CD14-positive monocyte (primary cell): ENCODE data around the gene SGMS1. TPM values are rescaled to one million over a fixed set of nuclear protein-coding genes. Genes with fewer than 3 reads are reported as not detected.

ENCODE experiments used
- DNase-seq, 3 donors: peaks; one replicate each; pipeline ENCODE4 v3.0.0-alpha.2; 2011 to 2022
- H2AFZ ChIP-seq: 2 replicates; pipeline ENCODE4 v1.6.0; 2012; ENCODE audit warnings: mild to moderate bottlenecking, low read depth, low read length, inconsistent platforms; ENCODE audit not compliant: insufficient read depth, poor library complexity, severe bottlenecking
- H3K27ac ChIP-seq, 2 donors: 1 replicate in 1 of 2; 2 replicates in 1 of 2; pipeline ENCODE4 v1.5.1; 2012 to 2013; ENCODE audit warnings: low read length in 2 of 2, control low read depth in 1 of 2, inconsistent platforms in 1 of 2, low read depth in 1 of 2, mild to moderate bottlenecking in 1 of 2
- H3K27me3 ChIP-seq, 2 donors: one replicate each; pipeline versions ENCODE4 v1.6.0 to v1.6.1; 2011 to 2013; ENCODE audit warnings: low read length in 2 of 2; ENCODE audit not compliant: control insufficient read depth in 2 of 2, insufficient read depth in 2 of 2
- H3K36me3 ChIP-seq, 2 donors: replicated peaks in 1 of 2; 1 replicate in 1 of 2; 2 replicates in 1 of 2; pipeline versions ENCODE4 v1.5.1 to v1.6.1; 2012 to 2013; ENCODE audit warnings: low read length in 2 of 2, control low read depth in 1 of 2, inconsistent platforms in 1 of 2, mild to moderate bottlenecking in 1 of 2; ENCODE audit not compliant: insufficient read depth in 2 of 2, control insufficient read depth in 1 of 2
- H3K4me1 ChIP-seq, 2 donors: 1 replicate in 1 of 2; 2 replicates in 1 of 2; pipeline versions ENCODE4 v1.5.1 to v1.6.1; 2012 to 2013; ENCODE audit warnings: low read length in 2 of 2, control low read depth in 1 of 2, inconsistent platforms in 1 of 2, mild to moderate bottlenecking in 1 of 2, moderate library complexity in 1 of 2; ENCODE audit not compliant: insufficient read depth in 2 of 2, control insufficient read depth in 1 of 2
- H3K4me2 ChIP-seq: replicated peaks from 2 replicates; pipeline ENCODE3; 2012; ENCODE audit warnings: low read length, moderate library complexity, mild to moderate bottlenecking; ENCODE audit not compliant: poor library complexity, severe bottlenecking; ENCODE audit errors: extremely low read depth
- H3K4me3 ChIP-seq, 3 experiments: fragments of 200-600 bp in 1 of 3; sonication (generic) in 1 of 3; replicated peaks in 1 of 3; 1 replicate in 2 of 3; 2 replicates in 1 of 3; pipeline ENCODE4 v1.5.1; 2011 to 2013; ENCODE audit warnings: low read length in 3 of 3, mild to moderate bottlenecking in 3 of 3, control low read depth in 2 of 3, low read depth in 2 of 3, inconsistent platforms in 1 of 3, moderate library complexity in 1 of 3
- H3K79me2 ChIP-seq: 2 replicates; pipeline ENCODE4 v1.6.0; 2012; ENCODE audit warnings: mild to moderate bottlenecking, control low read depth, inconsistent platforms, low read length, moderate library complexity; ENCODE audit not compliant: insufficient read depth
- H3K9ac ChIP-seq: 2 replicates; pipeline ENCODE4 v1.6.0; 2017; ENCODE audit warnings: low read length, mild to moderate bottlenecking; ENCODE audit not compliant: insufficient read depth, poor library complexity, severe bottlenecking
- H3K9me3 ChIP-seq, 2 donors: replicated peaks in 1 of 2; 1 replicate in 1 of 2; 2 replicates in 1 of 2; pipeline versions ENCODE4 v1.5.1 to v1.6.1; 2012 to 2013; ENCODE audit warnings: low read length in 2 of 2, control low read depth in 1 of 2; ENCODE audit not compliant: control insufficient read depth in 1 of 2, insufficient read depth in 1 of 2
- H4K20me1 ChIP-seq: 2 replicates; pipeline ENCODE4 v1.6.0; 2012; ENCODE audit warnings: mild to moderate bottlenecking, low read length, control low read depth, moderate library complexity; ENCODE audit not compliant: insufficient read depth
- H3K27ac Mint-ChIP-seq, 7 donors: one replicate each; pipeline ENCODE4 v1.8.0; 2020; ENCODE audit warnings: mild to moderate bottlenecking in 7 of 7, mixed read lengths in 7 of 7, moderate library complexity in 6 of 7, inconsistent platforms in 2 of 7
- H3K27me3 Mint-ChIP-seq, 3 donors: one replicate each; pipeline ENCODE4 v1.8.0; 2021 to 2022; ENCODE audit warnings: low read depth in 3 of 3, mild to moderate bottlenecking in 3 of 3, mixed read lengths in 3 of 3, moderate library complexity in 3 of 3, inconsistent platforms in 1 of 3
- H3K36me3 Mint-ChIP-seq, 2 donors: one replicate each; pipeline ENCODE4 v1.8.0; 2020; ENCODE audit warnings: mixed read lengths in 2 of 2, inconsistent platforms in 1 of 2, mild to moderate bottlenecking in 1 of 2
- H3K4me1 Mint-ChIP-seq: one replicate; pipeline ENCODE4 v1.8.0; 2020; ENCODE audit warnings: mild to moderate bottlenecking, mixed read lengths
- H3K4me3 Mint-ChIP-seq, 2 donors: one replicate each; pipeline ENCODE4 v1.8.0; 2020; ENCODE audit warnings: mild to moderate bottlenecking in 2 of 2, mixed read lengths in 2 of 2, moderate library complexity in 1 of 2
- H3K9me3 Mint-ChIP-seq, 7 donors: one replicate each; pipeline ENCODE4 v1.8.0; 2020 to 2022; ENCODE audit warnings: mixed read lengths in 7 of 7, mild to moderate bottlenecking in 6 of 7, moderate library complexity in 6 of 7, inconsistent platforms in 2 of 7
- CTCF ChIP-seq: fragments of 200-600 bp; IDR thresholded peaks from one replicate; pipeline ENCODE4 v1.8.0; 2022; ENCODE audit warnings: antibody characterized with exemption, mild to moderate bottlenecking
- WGBS: methylation state at CpG from one replicate; pipeline ENCODE4 v1.1.5; 2013; ENCODE audit warnings: missing lambda C conversion rate; ENCODE audit not compliant: insufficient coverage; 5-methylcytosine and 5-hydroxymethylcytosine counted together
- intact Hi-C, 2 donors: fragments of 100-400 bp; cut with micrococcal nuclease; formaldehyde crosslinking; loops; one replicate each; pipeline versions ENCODE4 v1.15.0 to v1.15.1; 2023
- polyA plus RNA-seq, 3 donors: library from polyadenylated mRNA; depleted of rRNA in 1 of 3; unstranded in 2 of 3; stranded (reverse) in 1 of 3; fragments of 300-500 nt in 2 of 3; fragments of >200 nt in 1 of 3; fragmentation: Illumina TruSeq in 2 of 3; gene quantifications; 1 replicate in 2 of 3; 2 replicates in 1 of 3; pipeline ENCODE4 v1.2.3, GENCODE V29; 2012 to 2021

SGMS1 gene
- polyA plus RNA-seq, 3 donors = 19.5 to 20.6 (median 20.4) TPM

- Histone ChIP-seq H3K79me2 (peaks cover 8% of the 10 kb centered on the region), H3K4me1 (peaks cover 14 to 17% of the 10 kb centered on the region in 2 donors), H3K36me3 (no peaks in the 10 kb centered on the region), H3K9ac (no peak overlapping the region), H3K9me3 (no peaks in the 10 kb centered on the region), H3K27me3 (no peaks in the 10 kb centered on the region), H3K4me2 (no peak overlapping the region), H4K20me1 (peaks cover 54% of the 10 kb centered on the region), H3K27ac (no peak overlapping the region), H2AFZ (no peak overlapping the region), H3K4me3 (no peak overlapping the region)
- intact Hi-C loops = no loop called here
- H3K36me3 Mint-ChIP-seq = peaks cover 5 to 20% of the 10 kb centered on the region in 2 donors
- no peaks in the 10 kb centered on the region for H3K27me3 Mint-ChIP-seq
- no peak overlapping the region for H3K27ac Mint-ChIP-seq
- no peak overlapping the region for H3K4me3 Mint-ChIP-seq
- no peaks in the 10 kb centered on the region for H3K9me3 Mint-ChIP-seq
- WGBS = no CpG with 5 or more reads among the region's 4 CpGs
- DNase-seq = no peak
- no peak for TF ChIP-seq CTCF
- peaks cover 39% of the 10 kb centered on the region for H3K4me1 Mint-ChIP-seq
These were observed 44.1 kb downstream of the SGMS1 start for GRCh38 chr10:50579491-50580261.

- peaks cover 61% of the 10 kb centered on the region for H4K20me1 ChIP-seq
- no peak overlapping the region for H2AFZ ChIP-seq
- intact Hi-C loops = no loop called here
- no peak overlapping the region for H3K9ac ChIP-seq
- Mint-ChIP-seq H3K36me3 (peaks cover 3 to 16% of the 10 kb centered on the region in 2 donors), H3K27me3 (no peaks in the 10 kb centered on the region), H3K4me3 (no peak overlapping the region), H3K9me3 (no peaks in the 10 kb centered on the region), H3K4me1 (peaks cover 39% of the 10 kb centered on the region), H3K27ac (no peak overlapping the region)
- no CpG with 5 or more reads among the region's 2 CpGs for WGBS
- H3K4me3 ChIP-seq = no peak overlapping the region
- no peaks in the 10 kb centered on the region for H3K36me3 ChIP-seq
- H3K4me1 ChIP-seq = peaks cover 14 to 17% of the 10 kb centered on the region in 2 donors
- no peak for DNase-seq
- H3K9me3 ChIP-seq = no peaks in the 10 kb centered on the region
- no peaks in the 10 kb centered on the region for H3K27me3 ChIP-seq
- H3K79me2 ChIP-seq = peaks cover 8% of the 10 kb centered on the region
- TF ChIP-seq CTCF = no peak
- H3K27ac ChIP-seq = no peak overlapping the region
- H3K4me2 ChIP-seq = no peak overlapping the region
These were observed 44.8 kb downstream of the SGMS1 start for GRCh38 chr10:50578949-50579348.
